Body of pancreas (tissue), 4 donors: ENCODE measurements around the gene PRR20G.

Experiments
- CTCF ChIP-seq, 7 experiments: fragments of 450-650 bp in 4 of 7; fragments of 200-600 bp in 3 of 7; sonication (generic) in 3 of 7; IDR thresholded peaks; one replicate each; pipeline ENCODE4 v1.5.1; 2016 to 2019; ENCODE audit warnings: antibody characterized with exemption in 7 of 7
- POLR2A ChIP-seq, 3 donors: fragments of 450-650 bp; IDR thresholded peaks; one replicate each; pipeline ENCODE4 v1.6.1; 2016; ENCODE audit warnings: antibody characterized with exemption in 3 of 3, mild to moderate bottlenecking in 2 of 3

GRCh38 chr3:127336101-127336500, 48.3 kb upstream of the PRR20G start:
- TF ChIP-seq CTCF (IDR thresholded peaks at IDR 0.05) (no peak), POLR2A (IDR thresholded peaks at IDR 0.05) (no peak)
